ENCODE results near the gene CALHM1.

GRCh38 chr10:103429647-103430046, 29.1 kb downstream of the CALHM1 start:
- no peak for TF ChIP-seq CTCF (IDR thresholded peaks at IDR 0.05)
- no peak for TF ChIP-seq POLR2A (IDR thresholded peaks at IDR 0.05)

Data from lower leg skin (tissue), 3 donors.